Omental fat pad (tissue), 4 donors: ENCODE measurements around the gene C19orf53. TPM values are rescaled to one million over a fixed set of nuclear protein-coding genes. Genes with fewer than 3 reads are reported as not detected.
A peak's percentile ranks its signal among the peaks of the same experiment; 100 is the strongest.

ENCODE experiments used
- ATAC-seq: fragments of 150-250 bp; one replicate; pipeline ENCODE4 v1.9.1; 2016; ENCODE audit warnings: mild to moderate bottlenecking, moderate library complexity; ENCODE audit not compliant: low FRiP score
- DNase-seq: peaks from one replicate; pipeline ENCODE4 v3.0.0-alpha.2; 2019; ENCODE audit warnings: low spot score
- CTCF ChIP-seq, 3 donors: fragments of 450-650 bp; IDR thresholded peaks; one replicate each; pipeline ENCODE4 v1.5.1; 2016 to 2017; ENCODE audit warnings: antibody characterized with exemption in 3 of 3, mild to moderate bottlenecking in 3 of 3, moderate library complexity in 2 of 3
- total RNA-seq, 4 donors: library from RNA; depleted of rRNA; stranded (reverse); fragments of >200 nt; gene quantifications; one replicate each; pipeline ENCODE4 v1.1.0, GENCODE V29; 2016

Gene C19orf53
- total RNA-seq, 4 donors from 2014 or later = 135 to 206 (median 170) TPM

GRCh38 chr19:13817018-13817614, 42.9 kb downstream of the C19orf53 start:
- TF ChIP-seq CTCF (IDR thresholded peaks at IDR 0.05) = no peak
- DNase-seq = no peak

DNA sequence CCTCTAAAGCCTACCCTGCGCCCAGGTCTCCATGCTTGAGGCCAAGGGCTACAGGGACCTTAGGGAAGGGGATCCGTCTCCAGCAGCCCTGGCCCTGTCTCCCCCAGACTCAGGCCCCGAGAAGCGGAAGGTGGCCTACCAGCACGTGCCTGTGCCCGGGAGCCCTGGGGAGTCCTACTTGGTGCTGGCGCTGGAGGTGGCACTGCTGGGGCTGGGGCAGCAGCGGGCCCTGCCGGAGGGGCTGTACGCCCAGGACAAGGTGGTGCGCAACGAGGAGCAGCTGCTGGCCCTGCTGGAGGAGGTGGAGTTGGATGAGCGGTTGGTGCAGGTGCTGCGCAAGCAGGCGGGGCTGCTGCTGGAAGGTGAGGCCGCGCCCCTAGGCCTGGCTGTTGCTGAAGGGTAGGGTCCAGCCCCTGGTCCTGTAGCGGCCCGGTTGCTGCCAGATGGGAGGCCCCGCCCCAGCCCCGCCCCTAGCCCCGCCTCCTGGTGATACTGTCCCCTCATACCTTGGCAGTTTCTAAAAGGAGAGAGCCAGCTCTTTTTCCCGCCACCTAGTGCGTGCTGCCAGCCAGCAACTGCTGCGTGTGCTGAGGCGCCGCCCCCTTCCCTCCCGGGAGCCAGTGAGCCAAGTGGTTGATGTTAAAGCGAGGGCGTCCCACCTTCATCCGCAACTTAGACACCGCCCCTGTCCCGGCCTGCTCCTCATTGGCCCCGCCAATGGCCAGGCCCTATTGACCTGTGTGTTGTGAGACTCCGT, 43.5 kb downstream of the C19orf53 start:
- TF ChIP-seq CTCF (IDR thresholded peaks at IDR 0.05) = no peak
- ATAC-seq = peak; percentile 42
- DNase-seq = no peak

More at GRCh38 chr19:13817018-13817614, 42.9 kb downstream of the C19orf53 start:
- ATAC-seq = no peak

DNA sequence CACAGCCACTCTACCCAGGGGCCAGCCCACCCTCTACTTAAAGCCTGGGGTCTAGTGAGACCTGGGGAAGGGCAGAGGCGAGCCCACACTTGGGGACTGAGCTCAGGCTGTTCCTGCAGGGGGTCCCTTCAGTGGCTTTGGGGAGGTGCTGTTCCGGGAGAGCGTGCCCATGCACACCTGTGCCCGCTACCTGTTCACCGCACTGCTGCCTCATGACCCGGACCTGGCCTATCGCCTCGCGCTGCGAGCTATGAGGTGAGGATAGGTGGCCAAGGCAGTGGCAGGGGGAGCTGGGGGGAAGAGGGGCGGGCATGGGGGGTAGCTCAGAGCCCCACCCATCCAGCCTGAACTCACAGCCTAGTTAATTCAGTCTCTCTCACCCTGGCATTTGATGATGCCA, 45.0 kb downstream of the C19orf53 start:
- ATAC-seq = no peak
- DNase-seq = no peak
- TF ChIP-seq CTCF (IDR thresholded peaks at IDR 0.05) = no peak

- no peak for DNase-seq
- TF ChIP-seq CTCF (IDR thresholded peaks at IDR 0.05) = no peak
- no peak for ATAC-seq
These were observed 47.0 kb downstream of the C19orf53 start for GRCh38 chr19:13821292-13821691.

GRCh38 chr19:13823256-13823655, 49.0 kb downstream of the C19orf53 start:
- ATAC-seq = no peak
- no peak for TF ChIP-seq CTCF (IDR thresholded peaks at IDR 0.05)
- no peak for DNase-seq

- ATAC-seq (no peak), DNase-seq (no peak)
- TF ChIP-seq CTCF (IDR thresholded peaks at IDR 0.05) = no peak
These were observed 49.6 kb downstream of the C19orf53 start for GRCh38 chr19:13823901-13824300.

- DNase-seq (no peak), ATAC-seq (no peak)
- TF ChIP-seq CTCF (IDR thresholded peaks at IDR 0.05) = no peak
These were observed 50.4 kb downstream of the C19orf53 start for GRCh38 chr19:13824703-13825102.
